Measurements from ENCODE around the gene TMEM63C.

The TMEM63C gene

DNA sequence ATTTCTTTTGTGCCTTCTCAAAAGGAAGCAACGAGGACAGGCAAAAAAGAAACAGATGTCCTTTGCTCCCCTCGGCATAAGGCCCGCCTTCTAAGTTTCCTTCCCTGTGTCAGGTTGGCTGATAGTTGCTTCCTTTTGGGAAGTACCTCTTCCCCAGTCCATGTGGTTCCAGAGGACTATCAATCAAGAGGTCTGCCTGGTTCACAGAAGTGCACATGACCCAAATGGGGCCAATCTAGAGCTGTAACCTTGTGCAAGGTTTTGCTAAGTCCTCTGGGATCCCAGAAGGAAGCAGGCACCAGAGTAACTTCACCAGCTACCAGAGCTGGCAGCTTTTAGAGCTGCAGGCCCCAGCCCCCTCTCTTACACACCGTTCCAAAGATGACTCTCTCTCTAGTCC lies 42.6 kb downstream of the TMEM63C start:
- DNase-seq: no peak

DNA sequence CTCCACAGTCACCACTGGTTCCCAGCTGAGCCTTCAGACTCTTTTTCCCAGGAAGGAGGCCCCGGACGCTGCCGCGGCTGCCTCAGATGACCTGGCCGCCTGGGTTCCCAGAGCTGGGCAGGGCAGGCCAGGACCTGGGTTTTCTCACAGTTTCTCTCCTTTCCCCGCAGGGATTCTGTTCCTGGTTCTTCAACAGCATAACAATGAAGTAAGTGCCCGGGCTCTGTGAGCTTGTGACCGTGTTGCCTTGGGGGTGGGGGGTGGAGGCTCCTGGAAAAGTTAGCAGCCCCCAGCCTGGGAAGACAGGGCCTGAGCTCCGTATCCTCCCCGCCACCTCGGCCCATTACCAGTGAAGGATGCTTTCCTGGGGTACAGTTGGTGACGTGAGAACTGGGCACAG lies 43.7 kb downstream of the TMEM63C start:
- no peak for DNase-seq

DNA sequence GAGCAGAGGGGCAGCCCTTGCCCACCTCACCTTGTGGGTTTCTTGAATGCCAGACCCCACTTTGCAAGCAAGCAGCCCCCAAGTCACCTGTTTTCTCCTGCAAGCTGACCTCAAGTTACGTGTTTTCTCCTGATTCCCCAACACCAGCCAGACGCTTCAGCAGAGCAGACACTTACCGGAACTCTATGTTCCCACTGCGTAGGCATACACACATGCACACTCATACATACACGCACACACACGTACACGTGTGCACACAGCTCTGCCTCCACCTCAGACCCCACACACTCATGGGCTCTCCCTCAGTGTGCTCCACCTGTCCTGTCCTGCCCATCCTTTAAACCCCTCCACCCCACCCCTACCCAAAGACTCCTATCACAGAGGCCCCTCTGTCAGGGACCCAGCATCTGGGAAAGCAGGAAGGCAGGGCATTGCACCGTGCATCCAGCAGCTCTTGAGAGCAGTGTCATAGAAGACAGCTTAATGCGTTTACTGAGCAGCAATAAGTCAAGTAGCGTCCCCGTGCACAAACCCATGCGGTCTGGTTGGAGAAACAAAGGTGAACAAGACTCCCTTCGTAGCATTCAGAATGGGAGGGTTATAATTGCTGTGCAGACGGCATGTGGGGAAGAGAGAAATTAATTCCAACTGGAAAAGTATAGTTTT lies 44.4 kb downstream of the TMEM63C start:
- DNase-seq: no peak

- DNase-seq: no peak
Observed at GRCh38 chr14:77228056-77228455, 46.5 kb downstream of the TMEM63C start.

GRCh38 chr14:77230914-77231313 lies 49.3 kb downstream of the TMEM63C start:
- DNase-seq: no peak

GRCh38 chr14:77231721-77232120 lies 50.1 kb downstream of the TMEM63C start:
- DNase-seq: no peak

- no peak for DNase-seq
Observed at GRCh38 chr14:77236814-77237213, 55.2 kb downstream of the TMEM63C start.

DNA sequence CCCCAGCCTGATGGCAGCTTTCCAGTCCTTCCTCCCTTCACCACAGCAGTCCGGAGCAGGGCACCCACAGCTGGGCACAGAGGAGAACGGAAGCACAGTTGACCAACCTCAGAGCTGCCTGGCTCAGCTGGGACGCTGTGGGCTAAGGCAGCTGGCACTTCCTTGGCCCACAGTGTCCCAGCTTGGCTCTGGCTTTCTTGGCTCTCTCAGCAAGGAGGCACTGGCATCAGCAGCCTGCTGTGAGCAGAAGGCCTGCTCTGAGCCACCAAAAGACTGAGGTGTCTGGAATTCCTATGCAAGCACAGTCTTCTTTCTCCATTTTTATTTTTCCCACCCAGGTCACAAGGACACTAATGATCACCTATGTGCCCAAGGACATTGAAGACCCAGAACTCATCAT lies 56.8 kb downstream of the TMEM63C start:
- DNase-seq: no peak

DNA sequence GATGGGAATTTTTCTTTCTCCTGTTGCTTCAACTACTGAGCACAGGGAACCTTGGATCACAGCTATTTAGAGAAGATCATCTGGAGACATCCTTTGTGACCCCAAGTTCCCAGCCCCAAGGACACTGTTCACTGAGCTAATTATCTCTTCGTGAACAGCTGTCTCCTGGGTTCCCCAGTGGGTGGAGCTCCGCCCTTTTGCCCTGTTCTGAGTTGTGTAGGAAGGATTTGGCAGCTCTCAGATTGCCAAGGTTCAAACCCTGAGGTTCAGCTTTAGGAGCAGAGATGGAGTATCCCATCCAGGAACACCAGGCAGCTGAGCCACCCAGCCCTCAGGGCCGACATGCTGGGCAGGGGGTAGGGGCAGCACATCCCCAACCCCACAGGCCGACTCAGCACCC lies 57.4 kb downstream of the TMEM63C start:
- DNase-seq: no peak

GRCh38 chr14:77239412-77239811 lies 57.8 kb downstream of the TMEM63C start:
- DNase-seq: no peak

DNA sequence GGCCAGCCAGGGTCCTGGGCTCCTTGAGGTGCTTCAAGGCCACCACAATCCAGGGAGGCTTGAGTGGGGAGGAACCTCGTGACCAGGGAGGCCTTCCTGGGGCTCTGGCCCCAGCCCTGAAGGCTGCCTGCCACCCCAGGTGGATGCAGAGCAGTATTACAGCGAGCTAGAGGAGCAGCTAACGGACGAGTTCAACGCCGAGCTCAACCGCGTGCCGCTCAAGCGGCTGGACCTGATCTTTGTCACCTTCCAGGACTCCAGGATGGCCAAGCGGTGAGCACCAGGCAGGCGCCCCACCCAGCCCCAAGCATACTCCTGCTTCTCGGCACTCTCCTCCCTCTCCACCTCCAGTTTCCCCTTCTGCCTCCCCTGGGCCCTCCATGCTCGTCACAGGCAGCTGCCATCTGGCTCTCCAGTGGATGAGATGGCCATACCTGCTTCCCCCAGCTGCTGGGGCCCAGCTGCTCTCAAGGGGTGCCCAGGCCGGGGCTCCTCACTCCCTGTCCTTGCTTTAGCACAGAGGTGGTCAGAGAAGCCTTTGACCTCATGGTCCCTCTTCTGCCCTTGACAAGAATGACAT lies 58.8 kb downstream of the TMEM63C start:
- no peak for DNase-seq

DNA sequence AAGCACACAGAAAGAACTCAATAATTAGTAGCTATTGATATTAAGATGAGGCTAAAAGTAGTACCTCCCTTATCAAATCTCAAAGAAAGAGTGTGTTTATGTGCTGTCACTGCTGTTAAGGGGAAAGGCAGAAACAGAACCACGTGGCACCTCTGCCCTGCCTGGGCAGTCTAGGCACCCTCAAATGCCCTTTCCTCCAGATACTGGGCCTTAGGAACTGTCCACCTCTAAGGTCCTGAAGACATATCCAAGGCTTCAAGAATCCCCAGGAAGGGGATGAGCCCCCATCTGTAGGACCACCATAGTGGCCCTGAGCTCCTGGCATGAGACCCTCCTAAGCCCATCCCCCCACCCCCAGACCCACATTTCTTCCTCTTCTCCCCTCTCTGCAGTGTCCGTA lies 60.4 kb downstream of the TMEM63C start:
- DNase-seq: no peak

DNA sequence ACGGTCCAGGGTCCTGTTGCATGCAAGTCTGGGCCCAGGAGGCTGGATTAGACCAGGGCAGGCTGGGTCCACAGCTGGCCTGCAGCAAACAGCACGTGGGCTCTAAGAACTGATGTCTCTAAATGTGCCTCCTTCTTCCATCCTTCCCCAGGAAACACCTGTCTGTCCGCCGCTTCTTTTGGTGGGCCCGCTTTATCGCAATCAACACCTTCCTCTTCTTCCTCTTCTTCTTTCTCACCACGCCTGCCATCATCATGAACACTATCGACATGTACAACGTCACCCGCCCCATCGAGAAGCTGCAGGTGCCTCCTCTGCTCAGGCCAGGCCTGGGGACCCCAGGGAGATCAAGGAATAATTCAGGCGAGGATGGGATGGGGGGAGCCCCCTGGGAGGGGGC lies 61.2 kb downstream of the TMEM63C start:
- no peak for DNase-seq

- DNase-seq: no peak
Observed at GRCh38 chr14:77243853-77244252, 62.3 kb downstream of the TMEM63C start.

DNA sequence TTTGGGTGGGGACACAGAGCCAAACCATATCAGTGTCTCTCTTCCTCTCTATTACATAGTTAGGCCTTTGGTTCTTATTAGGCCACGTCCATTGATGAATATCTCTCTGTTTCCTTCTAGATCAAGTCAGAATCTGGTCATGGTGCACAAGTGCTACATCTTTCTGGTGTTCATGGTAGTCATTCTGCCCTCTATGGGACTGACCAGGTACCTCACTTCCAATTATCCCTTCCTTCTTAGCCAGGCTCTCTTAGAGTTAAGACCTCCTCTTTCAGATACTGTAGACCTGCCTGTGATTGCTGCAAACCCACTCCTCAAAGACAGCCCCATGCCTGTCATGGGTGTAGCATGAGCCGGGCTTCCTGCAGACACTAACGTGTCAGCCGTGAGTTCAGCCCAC lies 64.2 kb downstream of the TMEM63C start:
- DNase-seq: no peak

DNA sequence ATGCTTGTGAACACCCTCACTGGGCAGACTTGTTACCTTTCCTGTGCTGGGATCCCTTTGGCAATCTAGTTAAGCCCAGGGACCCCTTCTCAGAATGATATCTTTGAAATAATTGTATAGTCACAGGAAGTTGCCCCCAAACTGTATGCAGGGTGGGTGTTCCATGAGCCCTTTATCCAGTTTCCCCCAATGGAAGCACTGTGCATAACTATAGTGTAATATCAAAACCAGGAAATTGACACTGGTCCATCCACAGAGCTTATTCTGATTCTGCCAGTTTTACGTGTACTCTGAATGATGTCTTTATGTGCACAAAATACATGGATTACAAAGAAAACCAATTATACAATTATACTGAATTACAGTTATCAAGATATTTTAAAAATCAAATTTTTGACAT lies 65.2 kb downstream of the TMEM63C start:
- no peak for DNase-seq

- no peak for DNase-seq
Observed at GRCh38 chr14:77248666-77249065, 67.1 kb downstream of the TMEM63C start.

GRCh38 chr14:77249286-77249685 lies 67.7 kb downstream of the TMEM63C start:
- DNase-seq: no peak

DNA sequence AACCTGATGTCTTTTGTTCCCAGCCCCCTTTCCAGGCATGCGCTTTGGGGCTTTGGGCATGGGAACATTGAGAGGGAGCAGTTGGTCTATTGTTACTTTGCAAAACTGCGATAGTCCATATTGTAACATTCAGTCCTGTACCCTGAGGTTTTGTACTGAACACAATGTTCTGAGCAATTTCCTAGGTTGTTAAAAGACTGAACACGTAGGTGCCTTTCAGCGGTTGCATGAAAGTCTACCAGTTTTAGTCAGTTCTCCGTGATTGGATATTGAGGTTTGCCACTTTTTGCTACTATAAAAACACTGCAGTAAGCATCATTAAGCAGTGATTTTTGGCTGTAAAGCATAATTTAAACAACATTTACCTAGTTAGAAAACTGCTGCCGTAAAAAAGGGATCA lies 69.3 kb downstream of the TMEM63C start:
- DNase-seq: no peak

GRCh38 chr14:77251870-77252269 lies 70.3 kb downstream of the TMEM63C start:
- no peak for DNase-seq

GRCh38 chr14:77253333-77254190 lies 72.0 kb downstream of the TMEM63C start:
- no peak for DNase-seq

DNA sequence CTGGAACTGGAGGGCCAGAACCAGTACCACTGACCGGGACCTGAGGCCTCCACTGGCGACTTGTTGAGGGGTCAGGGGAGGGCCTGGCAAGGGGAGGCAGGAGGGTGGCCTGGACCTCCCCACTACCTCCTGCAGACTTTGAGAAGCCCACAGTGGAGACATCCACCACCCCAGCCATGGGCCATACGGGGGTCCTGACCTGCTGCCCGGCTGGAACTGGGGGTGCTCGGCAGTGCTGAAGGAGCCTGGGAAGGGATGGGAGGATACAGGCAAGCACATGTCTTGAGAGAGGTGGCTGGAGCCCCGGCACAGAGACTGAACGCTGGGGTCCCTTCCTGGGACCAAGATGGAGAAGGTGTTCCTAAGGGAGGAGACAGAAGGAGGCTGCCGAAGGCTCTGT lies 75.1 kb downstream of the TMEM63C start:
- no peak for DNase-seq

GRCh38 chr14:77257700-77258099 lies 76.1 kb downstream of the TMEM63C start:
- DNase-seq: no peak

- DNase-seq: no peak
Observed at GRCh38 chr14:77258566-77258965, 77.0 kb downstream of the TMEM63C start.

Measured in T1000 (cell line).